GM12801 (cell line): ENCODE measurements around the gene NMRK2.

ENCODE experiments used
- CTCF ChIP-seq: IDR thresholded peaks from one replicate; pipeline ENCODE4 v1.5.1; 2011; ENCODE audit warnings: control low read depth; ENCODE audit not compliant: insufficient read length; ENCODE audit errors: extremely low read depth

NMRK2 gene

GRCh38 chr19:3984908-3985642, 52.2 kb downstream of the NMRK2 start, which contains the start of gene EEF2:
Gene EEF2 (minus strand): TSS chr19:3985463. CDS start chr19:3985380, 83 bp downstream.
- no peak for TF ChIP-seq CTCF

- no peak for TF ChIP-seq CTCF
Measured at GRCh38 chr19:3985643-3986259, 52.9 kb downstream of the NMRK2 start.

- no peak for TF ChIP-seq CTCF
Measured at GRCh38 chr19:3986260-3987041, 53.6 kb downstream of the NMRK2 start.

GRCh38 chr19:3987619-3988371, 54.9 kb downstream of the NMRK2 start:
- TF ChIP-seq CTCF = no peak

- no peak for TF ChIP-seq CTCF
Measured at GRCh38 chr19:3990815-3991117, 57.9 kb downstream of the NMRK2 start.
